ENCODE results near the gene SARS1. TPM values are rescaled to one million over a fixed set of nuclear protein-coding genes. Genes with fewer than 3 reads are reported as not detected.

Gene SARS1
- total RNA-seq, 2 experiments from 2014 or later, result 277 to 290 TPM

- ChIA-PET POLR2A (interaction anchor here (0.9 to 1.6 kb wide), 11 partner anchors 14 to 247 kb away, joined by 3 to 14 read pairs (median 4); partner anchors contain the start of genes MYBPHL, PSMA5 and SORT1), CTCF (ENCODE audit: unreplicated experiment) (interaction anchor here (0.9 to 1.1 kb wide), 3 partner anchors 110 to 117 kb away, joined by 3 to 5 read pairs (median 5); partner anchors contain the start of gene SORT1)
- DNase-seq (ENCODE audit: low spot score), result no peak
- TF ChIP-seq, protein P1, sequence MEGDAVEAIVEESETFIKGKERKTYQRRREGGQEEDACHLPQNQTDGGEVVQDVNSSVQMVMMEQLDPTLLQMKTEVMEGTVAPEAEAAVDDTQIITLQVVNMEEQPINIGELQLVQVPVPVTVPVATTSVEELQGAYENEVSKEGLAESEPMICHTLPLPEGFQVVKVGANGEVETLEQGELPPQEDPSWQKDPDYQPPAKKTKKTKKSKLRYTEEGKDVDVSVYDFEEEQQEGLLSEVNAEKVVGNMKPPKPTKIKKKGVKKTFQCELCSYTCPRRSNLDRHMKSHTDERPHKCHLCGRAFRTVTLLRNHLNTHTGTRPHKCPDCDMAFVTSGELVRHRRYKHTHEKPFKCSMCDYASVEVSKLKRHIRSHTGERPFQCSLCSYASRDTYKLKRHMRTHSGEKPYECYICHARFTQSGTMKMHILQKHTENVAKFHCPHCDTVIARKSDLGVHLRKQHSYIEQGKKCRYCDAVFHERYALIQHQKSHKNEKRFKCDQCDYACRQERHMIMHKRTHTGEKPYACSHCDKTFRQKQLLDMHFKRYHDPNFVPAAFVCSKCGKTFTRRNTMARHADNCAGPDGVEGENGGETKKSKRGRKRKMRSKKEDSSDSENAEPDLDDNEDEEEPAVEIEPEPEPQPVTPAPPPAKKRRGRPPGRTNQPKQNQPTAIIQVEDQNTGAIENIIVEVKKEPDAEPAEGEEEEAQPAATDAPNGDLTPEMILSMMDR (conservative IDR thresholded peaks at IDR 0.05; ENCODE audit: low read length), result no peak
- intact Hi-C loops (cut with micrococcal nuclease; ENCODE audit: unreplicated experiment), result loop anchor here (5.0 kb wide), 1 partner anchor 200 kb away; the partner anchor contains the start of gene ATXN7L2
- Histone ChIP-seq H4K20me1 (ENCODE audit: insufficient read depth, low read length) (no peaks in the 10 kb centered on the region), H3K36me3 (ENCODE audit: insufficient read depth, low read length) (peaks cover 34% of the 10 kb centered on the region), H3K4me1 (ENCODE audit: insufficient read depth, low read length, poor library complexity, severe bottlenecking) (peaks cover 17% of the 10 kb centered on the region), H3K79me2 (ENCODE audit: insufficient read depth, low read depth, low read length) (peaks cover 7% of the 10 kb centered on the region; the same call in 1 of the 2 replicates), H3K9me3 (ENCODE audit: low read length) (no peaks in the 10 kb centered on the region), H3K4me3 (ENCODE audit: low read depth, low read length, poor library complexity, severe bottlenecking) (peak overlapping the region; percentile 77), H3K4me2 (ENCODE audit: low read length) (peak overlapping the region; percentile 92), H2AFZ (ENCODE audit: low read length) (peak overlapping the region; percentile 71), H3K9me2 (ENCODE audit: insufficient read depth, low read length) (no peaks in the 10 kb centered on the region), H3K27ac (ENCODE audit: low read depth, low read length, poor library complexity, severe bottlenecking) (peak overlapping the region; percentile 60)
- no TSS peak for BruUV-seq (replicated peaks)
Observed at GRCh38 chr1:109282497-109282951, 68.8 kb downstream of the SARS1 start.

DNA sequence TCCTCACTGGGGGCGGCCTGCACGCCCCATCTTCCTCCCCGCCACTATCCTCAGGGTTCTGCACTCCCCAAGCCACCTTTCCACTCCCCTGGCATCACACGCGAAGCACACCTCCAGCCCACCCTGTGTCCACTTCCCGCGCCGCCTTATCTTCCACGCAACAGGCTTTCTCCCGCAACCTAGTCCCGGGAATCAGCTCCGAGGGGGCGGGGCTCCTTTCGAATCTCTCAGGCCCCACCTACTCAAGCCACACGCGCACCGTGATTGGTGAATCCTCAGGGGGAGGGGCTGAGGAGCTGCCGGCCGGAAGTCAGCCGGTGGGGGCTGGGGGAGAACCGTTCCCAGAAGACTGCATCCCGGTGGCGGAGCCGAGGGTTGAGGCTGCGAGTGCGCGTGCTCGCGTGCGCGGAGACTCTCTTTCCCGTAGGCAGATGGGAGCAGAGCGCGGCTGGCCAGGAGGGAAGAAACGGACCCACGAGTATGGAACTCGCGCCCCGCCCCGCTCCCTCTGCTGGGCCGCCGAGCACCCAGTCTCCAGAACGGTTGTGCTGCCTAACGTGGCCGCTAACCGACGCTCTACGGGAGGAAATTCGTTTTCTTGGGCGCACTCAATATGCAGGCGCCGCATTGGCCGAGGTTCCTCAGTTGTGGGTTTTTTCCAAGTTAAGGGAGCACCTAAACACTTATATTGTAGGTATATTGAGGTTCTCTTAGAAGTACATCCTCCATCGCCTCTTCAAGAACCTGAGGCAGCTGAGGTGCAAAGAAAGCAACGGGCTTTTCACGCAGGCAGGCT, 69.4 kb downstream of the SARS1 start, which contains the start of gene PSRC1:
TSS of gene PSRC1 (minus strand) at position 194 of the 796 bp plus-strand sequence.
- BruUV-seq (replicated peaks), result TSS peak; percentile 98
- CTCF ChIA-PET (ENCODE audit: unreplicated experiment), result interaction anchor here (0.9 to 1.2 kb wide), 4 partner anchors 109 to 116 kb away, joined by 3 to 5 read pairs (median 5); partner anchors contain the start of gene SORT1
- Histone ChIP-seq H3K79me2 (ENCODE audit: insufficient read depth, low read depth, low read length) (peaks cover 7% of the 10 kb centered on the region; the same call in 1 of the 2 replicates), H3K36me3 (ENCODE audit: insufficient read depth, low read length) (peaks cover 30% of the 10 kb centered on the region), H3K27ac (ENCODE audit: low read depth, low read length, poor library complexity, severe bottlenecking) (peak within 1 kb of the TSS; percentile 60), H4K20me1 (ENCODE audit: insufficient read depth, low read length) (no peaks in the 10 kb centered on the region), H3K9me2 (ENCODE audit: insufficient read depth, low read length) (no peaks in the 10 kb centered on the region), H3K4me2 (ENCODE audit: low read length) (peak within 1 kb of the TSS; percentile 92), H3K9me3 (ENCODE audit: low read length) (no peaks in the 10 kb centered on the region), H2AFZ (ENCODE audit: low read length) (peak within 1 kb of the TSS; percentile 71), H3K4me1 (ENCODE audit: insufficient read depth, low read length, poor library complexity, severe bottlenecking) (peaks cover 17% of the 10 kb centered on the region), H3K4me3 (ENCODE audit: low read depth, low read length, poor library complexity, severe bottlenecking) (peak within 1 kb of the TSS; percentile 77)
- no peak for TF ChIP-seq EZH2phosphoT487 (IDR thresholded peaks at IDR 0.05; ENCODE audit: borderline replicate concordance, low read depth, low read length)
- TF ChIP-seq, protein P1 (conservative IDR thresholded peaks at IDR 0.05; ENCODE audit: low read length), result peak; percentile 70
- intact Hi-C loops (cut with micrococcal nuclease; ENCODE audit: unreplicated experiment), result loop anchor here (1.0 to 5.0 kb wide), 2 partner anchors 115 to 199 kb away; partner anchors contain the start of gene ATXN7L2
- POLR2A ChIA-PET, result interaction anchor here (0.6 to 1.6 kb wide), 13 partner anchors 13 to 247 kb away, joined by 3 to 14 read pairs (median 4); partner anchors contain the start of genes MYBPHL, PSMA5 and SORT1
- peak; percentile 94 for DNase-seq (ENCODE audit: low spot score)
